ENCODE data around the gene AOPEP.

- TF ChIP-seq EZH2phosphoT487 (IDR thresholded peaks at IDR 0.05) (no peak), EZH2 (IDR thresholded peaks at IDR 0.05) (no peak), CTCF (IDR thresholded peaks at IDR 0.05) (no peak)
Measured at GRCh38 chr9:94746541-94747370, 20.3 kb downstream of the AOPEP start.
